SU-DHL-6 (cell line): ENCODE measurements around the gene KDM5C.

Experiments
- H2AFZ ChIP-seq: fragments of 200-600 bp; sonication (generic); 2 replicates; pipeline ENCODE4 v1.6.1; 2014; ENCODE audit warnings: low read depth, mild to moderate bottlenecking, moderate library complexity, mixed read lengths, antibody characterized with exemption, low read length; ENCODE audit not compliant: severe bottlenecking
- H3F3A ChIP-seq: fragments of 200-600 bp; shearing (Covaris generic); 2 replicates; pipeline ENCODE4 v1.6.0; 2016; ENCODE audit warnings: antibody characterized with exemption, mild to moderate bottlenecking; ENCODE audit not compliant: insufficient read depth
- H3K27ac ChIP-seq: fragments of 200-600 bp; sonication (generic); 2 replicates; pipeline ENCODE4 v1.5.1; 2016; ENCODE audit warnings: low read depth, mild to moderate bottlenecking, low read length, moderate library complexity, mixed read lengths
- H3K27me3 ChIP-seq: fragments of 200-600 bp; sonication (generic), shearing (Covaris generic); 2 replicates; pipeline ENCODE4 v1.6.0; 2014; ENCODE audit warnings: mild to moderate bottlenecking, low read length
- H3K36me3 ChIP-seq: fragments of 200-600 bp; sonication (generic); 2 replicates; pipeline ENCODE4 v1.6.1; 2014; ENCODE audit warnings: mild to moderate bottlenecking, low read length, mixed read lengths
- H3K4me2 ChIP-seq: fragments of 300-600, 200-600 bp; shearing (Covaris generic), sonication (generic); 2 replicates; pipeline ENCODE4 v1.6.0; 2014; ENCODE audit warnings: low read length, low read depth, mild to moderate bottlenecking; ENCODE audit not compliant: poor library complexity, severe bottlenecking
- H3K4me3 ChIP-seq: fragments of 200-600 bp; sonication (generic); 2 replicates; pipeline ENCODE4 v1.5.1; 2014; ENCODE audit warnings: antibody characterized with exemption, low read length, mild to moderate bottlenecking, mixed read lengths; ENCODE audit not compliant: insufficient read depth, poor library complexity, severe bottlenecking
- H3K79me2 ChIP-seq: fragments of 200-600 bp; sonication (generic); 2 replicates; pipeline ENCODE4 v1.6.1; 2014; ENCODE audit warnings: mild to moderate bottlenecking, low read length, moderate library complexity; ENCODE audit not compliant: insufficient read depth
- H3K9ac ChIP-seq: fragments of 200-600 bp; sonication (generic); 2 replicates; pipeline ENCODE4 v1.7.0; 2014; ENCODE audit warnings: mild to moderate bottlenecking, low read length
- H3K9me2 ChIP-seq: fragments of 200-600 bp; sonication (generic); replicated peaks from 2 replicates; pipeline ENCODE4 v1.6.1; 2014; ENCODE audit warnings: low read length; ENCODE audit not compliant: insufficient read depth
- H3K9me3 ChIP-seq: fragments of 200-600 bp; sonication (generic); 2 replicates; pipeline ENCODE4 v1.6.1; 2014; ENCODE audit warnings: low read length, mixed read lengths; ENCODE audit not compliant: insufficient read depth
- H4K20me1 ChIP-seq: fragments of 200-600 bp; sonication (generic); 2 replicates; pipeline ENCODE4 v1.6.1; 2014; ENCODE audit warnings: low read depth, mild to moderate bottlenecking, antibody characterized with exemption, low read length, moderate library complexity, mixed read lengths
- EZH2phosphoT487 ChIP-seq: fragments of 200-600 bp; sonication (generic), shearing (Covaris generic); conservative IDR thresholded peaks from 2 replicates; pipeline ENCODE4 v1.6.1; 2018; ENCODE audit warnings: mild to moderate bottlenecking, antibody characterized with exemption, low read length, moderate library complexity, mixed read lengths
- TF ChIP-seq, protein P1 (sequence below): fragments of 200-600 bp; sonication (generic); IDR thresholded peaks from one replicate; pipeline ENCODE4 v1.5.1; 2017; ENCODE audit warnings: antibody characterized with exemption, mild to moderate bottlenecking, low read length, moderate library complexity; ENCODE audit not compliant: insufficient read depth, poor library complexity, severe bottlenecking

KDM5C gene

DNA sequence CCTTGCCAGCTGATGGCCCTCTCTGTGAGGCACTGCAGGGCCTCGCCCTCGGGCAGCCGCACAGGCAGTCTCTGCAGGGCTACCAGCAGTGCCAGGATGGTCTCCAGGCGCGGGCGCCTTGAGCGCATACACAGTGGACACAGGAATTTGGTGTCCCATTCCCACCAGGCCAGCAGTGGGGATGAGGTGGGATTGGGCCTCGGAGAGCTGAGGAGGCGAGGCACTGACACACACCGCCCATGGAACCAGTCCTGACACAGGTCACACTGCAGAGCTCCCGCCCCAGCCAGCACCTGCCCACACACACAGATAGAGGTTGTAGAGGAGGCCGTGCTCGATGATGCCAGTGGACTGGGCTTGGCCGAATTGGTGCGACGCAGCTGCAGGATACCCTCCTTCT, 30.7 kb downstream of the KDM5C start:
- Histone ChIP-seq H3K36me3 (no peaks in the 10 kb centered on the region), H3K4me3 (no peak overlapping the region), H3K79me2 (no peaks in the 10 kb centered on the region), H3K9me2 (no peaks in the 10 kb centered on the region), H3K9me3 (no peaks in the 10 kb centered on the region), H3K4me2 (no peak overlapping the region), H2AFZ (no peak overlapping the region), H3K27ac (no peak overlapping the region), H3K9ac (no peak overlapping the region), H4K20me1 (no peaks in the 10 kb centered on the region), H3K27me3 (no peaks in the 10 kb centered on the region), H3F3A (no peaks in the 10 kb centered on the region)
- TF ChIP-seq EZH2phosphoT487 = no peak
- TF ChIP-seq, protein P1, sequence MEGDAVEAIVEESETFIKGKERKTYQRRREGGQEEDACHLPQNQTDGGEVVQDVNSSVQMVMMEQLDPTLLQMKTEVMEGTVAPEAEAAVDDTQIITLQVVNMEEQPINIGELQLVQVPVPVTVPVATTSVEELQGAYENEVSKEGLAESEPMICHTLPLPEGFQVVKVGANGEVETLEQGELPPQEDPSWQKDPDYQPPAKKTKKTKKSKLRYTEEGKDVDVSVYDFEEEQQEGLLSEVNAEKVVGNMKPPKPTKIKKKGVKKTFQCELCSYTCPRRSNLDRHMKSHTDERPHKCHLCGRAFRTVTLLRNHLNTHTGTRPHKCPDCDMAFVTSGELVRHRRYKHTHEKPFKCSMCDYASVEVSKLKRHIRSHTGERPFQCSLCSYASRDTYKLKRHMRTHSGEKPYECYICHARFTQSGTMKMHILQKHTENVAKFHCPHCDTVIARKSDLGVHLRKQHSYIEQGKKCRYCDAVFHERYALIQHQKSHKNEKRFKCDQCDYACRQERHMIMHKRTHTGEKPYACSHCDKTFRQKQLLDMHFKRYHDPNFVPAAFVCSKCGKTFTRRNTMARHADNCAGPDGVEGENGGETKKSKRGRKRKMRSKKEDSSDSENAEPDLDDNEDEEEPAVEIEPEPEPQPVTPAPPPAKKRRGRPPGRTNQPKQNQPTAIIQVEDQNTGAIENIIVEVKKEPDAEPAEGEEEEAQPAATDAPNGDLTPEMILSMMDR = no peak

DNA sequence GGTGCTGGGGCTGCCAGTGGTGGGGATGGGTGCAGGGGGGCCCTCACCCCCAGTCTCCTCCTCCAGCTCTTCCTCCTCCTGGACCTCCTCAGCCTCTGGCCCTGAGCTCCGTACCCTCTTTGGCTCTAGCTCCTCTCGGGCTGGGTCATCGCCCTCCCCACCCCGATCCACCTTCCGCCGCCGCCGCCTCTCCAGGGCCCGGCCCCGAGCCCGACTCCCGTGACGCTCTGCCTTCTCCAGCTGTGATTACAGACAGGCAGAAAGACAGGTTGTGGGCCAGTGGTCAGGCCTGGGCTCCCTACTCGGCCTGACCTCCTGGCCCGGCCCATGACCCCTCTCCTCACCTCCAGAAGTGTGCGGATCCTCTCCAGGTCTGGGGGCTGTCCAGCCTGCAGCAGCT, 31.9 kb downstream of the KDM5C start:
- Histone ChIP-seq H3K9me2 (no peaks in the 10 kb centered on the region), H2AFZ (no peak overlapping the region), H3K4me3 (no peak overlapping the region), H3K4me2 (no peak overlapping the region), H3K79me2 (no peaks in the 10 kb centered on the region), H3K27me3 (no peaks in the 10 kb centered on the region), H3K36me3 (no peaks in the 10 kb centered on the region), H3K27ac (no peak overlapping the region), H3K9ac (no peak overlapping the region), H3F3A (no peaks in the 10 kb centered on the region), H3K9me3 (no peaks in the 10 kb centered on the region), H4K20me1 (no peaks in the 10 kb centered on the region)
- TF ChIP-seq, protein P1 = no peak
- TF ChIP-seq EZH2phosphoT487 = no peak

DNA sequence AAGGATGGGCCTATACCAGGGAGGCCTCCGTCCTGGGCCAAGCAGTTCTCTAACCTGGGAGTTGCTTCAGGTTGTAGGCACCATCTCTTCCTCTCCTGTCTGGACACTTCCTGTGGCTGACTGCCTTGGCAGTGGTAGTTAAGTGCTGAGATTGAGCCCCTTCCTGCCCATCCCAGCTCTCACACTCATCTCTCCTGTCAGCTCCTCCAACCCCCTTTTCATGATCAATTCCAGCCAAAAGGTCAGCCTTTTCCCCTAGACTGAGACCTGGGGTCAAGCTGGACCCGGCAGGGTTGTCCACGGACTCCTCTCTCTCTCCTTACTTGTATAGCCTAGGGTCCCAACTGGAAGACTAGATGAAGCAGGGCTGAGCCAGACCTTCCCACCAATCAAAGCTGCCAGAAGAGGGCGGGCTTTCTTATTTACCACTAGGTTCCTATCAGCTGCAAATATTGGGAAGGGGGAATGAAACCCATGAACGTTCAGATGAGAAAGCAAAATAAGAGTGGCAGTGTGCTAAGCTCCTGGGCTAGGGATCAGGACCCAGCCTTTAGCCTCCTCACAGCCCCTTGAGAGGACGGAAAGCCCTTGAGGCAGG, 34.5 kb downstream of the KDM5C start:
- H3K79me2 ChIP-seq = no peaks in the 10 kb centered on the region
- H3K9me2 ChIP-seq = no peaks in the 10 kb centered on the region

More for the DNA sequence above, 34.5 kb downstream of the KDM5C start:
- Histone ChIP-seq H4K20me1 (no peaks in the 10 kb centered on the region), H3K36me3 (no peaks in the 10 kb centered on the region), H3K27ac (no peak overlapping the region), H3K27me3 (no peaks in the 10 kb centered on the region), H3K9ac (no peak overlapping the region), H3K4me2 (no peak overlapping the region), H3K9me3 (no peaks in the 10 kb centered on the region), H3K4me3 (no peak overlapping the region), H3F3A (no peaks in the 10 kb centered on the region), H2AFZ (no peak overlapping the region)
- TF ChIP-seq, protein P1 = peak; percentile 23
- TF ChIP-seq EZH2phosphoT487 = no peak
